Middle frontal gyrus (tissue), 1 donor: ENCODE data around the gene LBX1.
"Not testable (repeated sequence)": the region's sequence is repeated elsewhere in the genome, so short reads cannot be mapped to it uniquely, and the experiment has no call there.

Experiments used
- DNase-seq: peaks from one replicate; pipeline ENCODE4 v3.0.0-alpha.2; 2015; ENCODE audit warnings: low spot score; ENCODE audit errors: extremely low spot score

Gene LBX1

DNA sequence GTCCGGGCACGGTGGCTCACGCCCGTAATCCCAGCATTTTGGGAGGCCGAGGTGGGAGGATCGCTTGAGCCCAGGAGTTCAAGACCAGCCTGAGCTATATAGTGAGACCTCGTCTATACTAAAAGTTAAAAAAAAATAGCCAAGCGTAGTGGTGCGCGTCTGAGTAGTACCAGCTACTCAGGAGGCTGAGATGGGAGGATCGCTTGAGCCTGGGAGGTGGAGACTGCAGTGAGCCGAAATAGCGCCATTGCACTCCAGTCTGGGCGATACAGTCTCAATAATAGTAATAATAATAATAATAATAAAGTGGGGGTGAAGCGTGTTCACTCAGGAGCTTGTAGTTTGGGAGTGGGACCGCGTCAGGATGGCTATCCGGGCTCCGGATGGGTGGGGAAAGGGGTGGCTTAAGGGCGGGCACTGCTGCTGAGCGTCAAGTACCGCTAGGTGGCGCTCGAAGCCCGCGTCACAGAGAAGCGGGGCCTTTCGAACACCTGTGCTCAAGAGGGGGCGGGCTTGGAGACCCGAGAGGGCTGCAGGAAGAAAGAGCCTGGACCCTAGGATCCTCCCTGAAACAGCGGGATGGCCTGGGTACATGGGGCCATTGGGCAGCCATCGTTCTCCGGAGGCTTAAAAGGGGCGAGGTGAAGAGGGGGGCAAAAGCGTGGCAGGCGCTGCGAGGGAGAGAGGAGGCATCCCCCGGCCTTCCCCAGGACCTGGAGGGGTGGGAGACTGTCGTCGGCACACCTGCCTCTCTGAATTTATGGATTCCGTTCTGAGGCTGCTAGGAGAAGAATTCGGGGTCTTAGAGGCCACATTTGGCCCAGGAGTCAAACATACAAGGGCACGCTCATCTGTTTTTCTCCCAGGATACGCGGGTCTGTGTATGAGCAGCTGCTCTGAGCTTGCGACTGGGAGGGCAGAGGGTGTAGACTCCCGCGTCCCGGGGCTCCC lies 14.5 kb downstream of the LBX1 start:
- DNase-seq, result no peak

DNA sequence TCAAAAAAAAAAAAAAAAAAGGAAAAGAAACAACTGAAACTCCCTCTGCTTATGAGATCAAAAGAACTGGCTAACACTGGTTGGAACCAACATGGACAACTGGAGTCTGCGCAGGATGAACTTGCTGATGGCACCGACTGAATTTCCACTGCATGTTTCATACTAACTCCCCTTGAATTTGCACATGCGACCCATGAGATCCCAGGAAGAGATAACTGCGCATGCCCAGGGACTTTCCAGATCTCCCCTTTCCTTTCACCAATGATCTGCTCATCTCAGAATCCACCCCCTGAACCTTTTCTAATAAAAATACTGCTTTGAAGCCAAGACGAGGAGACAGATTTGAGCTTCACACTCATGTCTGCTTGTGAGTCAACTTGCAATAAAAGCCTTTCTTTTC lies 20.7 kb downstream of the LBX1 start:
- DNase-seq, result no peak

DNA sequence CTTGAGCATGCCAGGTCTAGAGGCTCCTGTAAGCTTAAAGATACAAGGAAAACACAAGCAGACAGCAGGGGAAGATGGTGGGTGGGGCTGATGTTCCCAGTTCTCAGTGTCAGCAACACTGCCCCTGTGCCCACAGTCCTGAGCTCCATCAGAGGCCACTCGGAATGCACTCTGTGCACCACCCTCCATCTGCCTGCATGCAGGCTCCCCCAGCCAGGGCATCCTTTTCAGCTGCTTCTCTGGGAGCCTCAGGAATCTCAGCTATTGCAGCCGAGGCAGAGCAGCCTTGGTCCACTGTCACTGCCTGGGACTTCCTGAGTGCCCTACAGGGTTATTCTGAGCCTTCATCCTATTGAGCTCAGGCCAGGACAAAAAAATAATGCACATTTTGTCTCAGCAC lies 22.2 kb downstream of the LBX1 start:
- DNase-seq, result no peak

GRCh38 chr10:101202667-101203066 lies 26.6 kb downstream of the LBX1 start:
- not testable (repeated sequence) for DNase-seq

GRCh38 chr10:101198326-101198977 lies 30.8 kb downstream of the LBX1 start:
- DNase-seq, result not testable (repeated sequence)

DNA sequence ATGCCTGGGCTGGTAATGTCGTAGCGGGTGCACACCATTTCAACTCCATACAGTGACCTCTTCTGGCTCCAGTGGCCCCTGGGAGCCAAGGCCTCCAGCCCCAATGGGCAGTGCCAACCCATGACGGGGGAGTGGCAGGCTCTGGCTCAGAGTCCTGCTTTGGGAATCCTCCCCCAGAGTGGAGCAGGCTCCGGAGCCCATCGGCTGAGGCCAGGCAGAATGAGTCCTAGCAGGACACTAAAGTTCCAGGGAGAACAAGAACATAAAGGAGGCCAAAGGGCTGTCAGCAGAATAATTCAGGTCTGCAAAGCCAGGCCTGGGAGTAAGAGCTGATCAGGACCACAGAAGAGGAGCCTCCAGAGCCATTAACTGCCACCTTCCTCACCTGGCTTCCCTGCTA lies 33.3 kb downstream of the LBX1 start:
- DNase-seq, result no peak

GRCh38 chr10:101189461-101190401 lies 39.5 kb downstream of the LBX1 start:
- no peak for DNase-seq

GRCh38 chr10:101188942-101189341 lies 40.3 kb downstream of the LBX1 start:
- no peak for DNase-seq

- DNase-seq, result no peak
These were observed 45.6 kb downstream of the LBX1 start for GRCh38 chr10:101183458-101184183.

- no peak for DNase-seq
These were observed 46.3 kb downstream of the LBX1 start for GRCh38 chr10:101182936-101183335.
